ENCODE data around the gene TSPAN32. TPM values are rescaled to one million over a fixed set of nuclear protein-coding genes. Genes with fewer than 3 reads are reported as not detected.

Gene TSPAN32
- total RNA-seq, 2 donors from 2014 or later, result not detected

DNA sequence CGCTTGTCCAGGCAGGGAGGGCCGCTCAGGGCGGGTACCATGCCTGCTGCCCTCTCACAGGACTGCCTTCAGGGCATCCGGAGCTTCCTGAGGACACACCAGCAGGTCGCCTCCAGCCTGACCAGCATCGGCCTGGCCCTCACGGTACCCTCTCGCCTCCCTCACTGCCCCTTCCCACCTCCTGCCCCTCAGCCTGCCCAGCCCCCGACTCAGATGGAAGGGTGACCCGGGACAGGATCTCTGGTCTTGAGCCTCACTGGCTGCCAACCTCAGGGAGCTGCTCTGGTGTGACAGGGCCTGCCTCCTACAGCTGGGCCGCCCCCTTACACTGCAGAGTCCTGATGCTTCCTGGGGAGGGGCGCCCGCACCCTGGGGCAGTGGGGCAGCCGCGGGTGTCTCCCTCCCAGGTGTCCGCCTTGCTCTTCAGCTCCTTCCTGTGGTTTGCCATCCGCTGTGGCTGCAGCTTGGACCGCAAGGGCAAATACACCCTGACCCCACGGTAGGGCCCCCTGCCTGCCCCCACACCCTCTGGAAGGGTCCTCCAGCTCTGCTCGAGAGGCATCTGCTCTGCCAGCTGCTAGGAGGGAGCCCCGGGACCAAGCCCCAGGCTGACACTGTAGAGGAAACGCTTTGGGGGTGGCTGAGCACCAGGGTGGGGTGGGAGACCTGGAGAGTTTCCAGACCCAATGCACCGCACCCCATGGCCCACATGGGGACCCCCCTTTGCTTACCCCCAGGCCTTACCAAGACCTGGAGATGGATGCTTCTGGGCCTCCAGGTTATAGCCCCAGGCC, 14.6 kb downstream of the TSPAN32 start:
- Mint-ChIP-seq H3K27ac (no peak overlapping the region), H3K4me1 (peaks cover 2% of the 10 kb centered on the region), H3K4me3 (no peak overlapping the region), H3K36me3 (ENCODE audit: low read depth) (no peaks in the 10 kb centered on the region), H3K9me3 (peaks cover 3% of the 10 kb centered on the region), H3K27me3 (ENCODE audit: insufficient read depth) (peaks cover 12% of the 10 kb centered on the region)
- TF ChIP-seq, protein P1, sequence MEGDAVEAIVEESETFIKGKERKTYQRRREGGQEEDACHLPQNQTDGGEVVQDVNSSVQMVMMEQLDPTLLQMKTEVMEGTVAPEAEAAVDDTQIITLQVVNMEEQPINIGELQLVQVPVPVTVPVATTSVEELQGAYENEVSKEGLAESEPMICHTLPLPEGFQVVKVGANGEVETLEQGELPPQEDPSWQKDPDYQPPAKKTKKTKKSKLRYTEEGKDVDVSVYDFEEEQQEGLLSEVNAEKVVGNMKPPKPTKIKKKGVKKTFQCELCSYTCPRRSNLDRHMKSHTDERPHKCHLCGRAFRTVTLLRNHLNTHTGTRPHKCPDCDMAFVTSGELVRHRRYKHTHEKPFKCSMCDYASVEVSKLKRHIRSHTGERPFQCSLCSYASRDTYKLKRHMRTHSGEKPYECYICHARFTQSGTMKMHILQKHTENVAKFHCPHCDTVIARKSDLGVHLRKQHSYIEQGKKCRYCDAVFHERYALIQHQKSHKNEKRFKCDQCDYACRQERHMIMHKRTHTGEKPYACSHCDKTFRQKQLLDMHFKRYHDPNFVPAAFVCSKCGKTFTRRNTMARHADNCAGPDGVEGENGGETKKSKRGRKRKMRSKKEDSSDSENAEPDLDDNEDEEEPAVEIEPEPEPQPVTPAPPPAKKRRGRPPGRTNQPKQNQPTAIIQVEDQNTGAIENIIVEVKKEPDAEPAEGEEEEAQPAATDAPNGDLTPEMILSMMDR (conservative IDR thresholded peaks at IDR 0.05), result no peak
- 89 to 90% methylated on average over 7 to 23 of the region's 23 CpGs for WGBS, 2 experiments (ENCODE audit: insufficient coverage in 1 of 2, insufficient read length in 1 of 2)
- Histone ChIP-seq H3K9ac (ENCODE audit: extremely low read depth, low read length, poor library complexity, severe bottlenecking) (no peak overlapping the region), H3K27ac (ENCODE audit: low read depth, low read length) (no peak overlapping the region), H3K4me1 (ENCODE audit: control insufficient read depth, insufficient read depth, low read length) (no peaks in the 10 kb centered on the region), H3K9me3 (ENCODE audit: control insufficient read depth, low read length) (no peaks in the 10 kb centered on the region), H3K4me3 (ENCODE audit: low read length) (no peak overlapping the region), H3K27me3 (ENCODE audit: control insufficient read depth, insufficient read depth, low read length, poor library complexity, severe bottlenecking) (peaks cover 5% of the 10 kb centered on the region), H3K36me3 (ENCODE audit: control insufficient read depth, insufficient read depth, low read length) (no peaks in the 10 kb centered on the region)
- DNase-seq, result no peak

DNA sequence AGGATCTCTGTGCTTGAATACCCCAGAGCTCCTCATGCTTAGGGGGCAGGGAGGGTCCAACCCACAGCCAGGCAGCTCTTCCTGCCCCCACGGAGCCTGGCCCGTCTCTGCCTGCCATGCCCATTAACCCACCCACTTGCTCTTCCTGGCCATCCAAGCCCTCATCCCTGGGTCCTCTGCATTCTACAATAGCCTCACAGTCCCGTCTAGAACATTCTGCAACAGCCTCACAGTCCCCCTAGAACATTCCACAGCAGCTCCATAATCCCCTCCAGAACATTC, 15.1 kb downstream of the TSPAN32 start:
- WGBS, 2 experiments (ENCODE audit: insufficient coverage in 1 of 2, insufficient read length in 1 of 2), result 96 to 100% methylated on average over 2 to 3 of the region's 3 CpGs
- no peak for DNase-seq
- Mint-ChIP-seq H3K36me3 (ENCODE audit: low read depth) (no peaks in the 10 kb centered on the region), H3K4me3 (no peak overlapping the region), H3K27ac (no peak overlapping the region), H3K9me3 (peaks cover 3% of the 10 kb centered on the region), H3K27me3 (ENCODE audit: insufficient read depth) (peaks cover 16% of the 10 kb centered on the region), H3K4me1 (peaks cover 2% of the 10 kb centered on the region)
- Histone ChIP-seq H3K4me1 (ENCODE audit: control insufficient read depth, insufficient read depth, low read length) (no peaks in the 10 kb centered on the region), H3K9me3 (ENCODE audit: control insufficient read depth, low read length) (no peaks in the 10 kb centered on the region), H3K4me3 (ENCODE audit: low read length) (no peak overlapping the region), H3K36me3 (ENCODE audit: control insufficient read depth, insufficient read depth, low read length) (no peaks in the 10 kb centered on the region), H3K9ac (ENCODE audit: extremely low read depth, low read length, poor library complexity, severe bottlenecking) (no peak overlapping the region), H3K27ac (ENCODE audit: low read depth, low read length) (no peak overlapping the region), H3K27me3 (ENCODE audit: control insufficient read depth, insufficient read depth, low read length, poor library complexity, severe bottlenecking) (peaks cover 8% of the 10 kb centered on the region)
- TF ChIP-seq, protein P1 (conservative IDR thresholded peaks at IDR 0.05), result no peak

GRCh38 chr11:2317354-2318050, 15.7 kb downstream of the TSPAN32 start:
- no peaks in the 10 kb centered on the region for H3K4me1 ChIP-seq (ENCODE audit: control insufficient read depth, insufficient read depth, low read length)
- no peaks in the 10 kb centered on the region for H3K36me3 Mint-ChIP-seq (ENCODE audit: low read depth)
- peaks cover 9% of the 10 kb centered on the region for H3K9me3 Mint-ChIP-seq
- H3K9ac ChIP-seq (ENCODE audit: extremely low read depth, low read length, poor library complexity, severe bottlenecking), result no peak overlapping the region
- no peak overlapping the region for H3K4me3 Mint-ChIP-seq
- peaks cover 20% of the 10 kb centered on the region for H3K27me3 Mint-ChIP-seq (ENCODE audit: insufficient read depth)
- H3K9me3 ChIP-seq (ENCODE audit: control insufficient read depth, low read length), result no peaks in the 10 kb centered on the region
- TF ChIP-seq, protein P1 (conservative IDR thresholded peaks at IDR 0.05), result peak; percentile 28
- H3K27ac Mint-ChIP-seq, result no peak overlapping the region
- no peaks in the 10 kb centered on the region for H3K36me3 ChIP-seq (ENCODE audit: control insufficient read depth, insufficient read depth, low read length)
- peaks cover 2% of the 10 kb centered on the region for H3K4me1 Mint-ChIP-seq
- H3K4me3 ChIP-seq (ENCODE audit: low read length), result no peak overlapping the region
- no peak for DNase-seq
- H3K27ac ChIP-seq (ENCODE audit: low read depth, low read length), result no peak overlapping the region
- WGBS, 2 experiments (ENCODE audit: insufficient coverage in 1 of 2, insufficient read length in 1 of 2), result 87 to 90% methylated on average over 10 to 17 of the region's 17 CpGs
- H3K27me3 ChIP-seq (ENCODE audit: control insufficient read depth, insufficient read depth, low read length, poor library complexity, severe bottlenecking), result peaks cover 8% of the 10 kb centered on the region
